ENCODE results near the gene PANK4. TPM values are rescaled to one million over a fixed set of nuclear protein-coding genes. Genes with fewer than 3 reads are reported as not detected.

PANK4 gene
- total RNA-seq, 1 donor from 2014 or later, result 26.3 TPM

DNA sequence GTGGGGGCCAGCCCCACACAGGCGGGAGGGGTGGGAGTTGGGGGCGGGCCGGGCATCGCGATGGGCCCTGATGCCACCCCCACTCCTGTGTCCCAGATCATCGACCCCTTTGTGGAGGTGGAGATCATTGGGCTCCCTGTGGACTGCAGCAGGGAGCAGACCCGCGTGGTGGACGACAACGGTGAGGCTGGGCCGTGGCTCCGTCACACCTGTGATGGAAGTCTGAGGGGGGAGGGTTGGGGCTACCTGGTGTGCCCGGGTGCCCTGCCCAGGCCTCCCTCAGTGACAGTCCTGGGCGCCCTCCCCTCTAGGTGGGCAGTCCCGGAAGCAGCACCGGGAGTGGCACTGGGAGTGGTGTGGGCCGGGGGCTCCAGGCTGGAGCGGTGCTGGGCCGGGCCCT lies 27.7 kb downstream of the PANK4 start:
- TF ChIP-seq EZH2 (IDR thresholded peaks at IDR 0.05; ENCODE audit: insufficient read depth, low read length), result no peak
- TF ChIP-seq CTCF (IDR thresholded peaks at IDR 0.05; ENCODE audit: insufficient read depth, low read depth, low read length), result no peak
- H3K4me3 ChIP-seq (ENCODE audit: insufficient read depth, low read depth, low read length), result no peak overlapping the region
- no peak overlapping the region for H3K4me2 ChIP-seq (ENCODE audit: low read length)
- no peaks in the 10 kb centered on the region for H3K9me3 ChIP-seq (ENCODE audit: insufficient read depth, low read depth, low read length)
- H3K79me2 ChIP-seq (ENCODE audit: insufficient read depth, low read length), result no peaks in the 10 kb centered on the region
- no peak overlapping the region for H2AFZ ChIP-seq (ENCODE audit: low read depth, low read length)
- H3K4me1 ChIP-seq (ENCODE audit: insufficient read depth, low read length), result no peaks in the 10 kb centered on the region
- Mint-ChIP-seq H3K4me3 (ENCODE audit: unreplicated experiment) (no peak overlapping the region), H3K27me3 (ENCODE audit: low read depth, unreplicated experiment) (peaks cover 5% of the 10 kb centered on the region), H3K36me3 (ENCODE audit: low read depth, unreplicated experiment) (no peaks in the 10 kb centered on the region), H3K27ac (ENCODE audit: unreplicated experiment) (no peak overlapping the region), H3K4me1 (ENCODE audit: low read depth, unreplicated experiment) (no peaks in the 10 kb centered on the region), H3K9me3 (ENCODE audit: unreplicated experiment) (no peaks in the 10 kb centered on the region)
- no peak overlapping the region for H3K9ac ChIP-seq (ENCODE audit: low read length)
- H3K27ac ChIP-seq (ENCODE audit: low read depth, low read length), result no peak overlapping the region
- DNase-seq (ENCODE audit: low read depth) (no peak), FAIRE-seq (no peak)
- no peaks in the 10 kb centered on the region for H3K27me3 ChIP-seq (ENCODE audit: insufficient read depth, low read length)
- H4K20me1 ChIP-seq (ENCODE audit: insufficient read depth, low read length), result no peaks in the 10 kb centered on the region
- no peaks in the 10 kb centered on the region for H3K36me3 ChIP-seq (ENCODE audit: insufficient read depth, low read length)

- Mint-ChIP-seq H3K27ac (ENCODE audit: unreplicated experiment) (no peak overlapping the region), H3K36me3 (ENCODE audit: low read depth, unreplicated experiment) (no peaks in the 10 kb centered on the region), H3K4me1 (ENCODE audit: low read depth, unreplicated experiment) (no peaks in the 10 kb centered on the region), H3K27me3 (ENCODE audit: low read depth, unreplicated experiment) (peaks cover 5% of the 10 kb centered on the region), H3K9me3 (ENCODE audit: unreplicated experiment) (no peaks in the 10 kb centered on the region), H3K4me3 (ENCODE audit: unreplicated experiment) (no peak overlapping the region)
- H3K36me3 ChIP-seq (ENCODE audit: insufficient read depth, low read length), result no peaks in the 10 kb centered on the region
- no peak overlapping the region for H2AFZ ChIP-seq (ENCODE audit: low read depth, low read length)
- H3K4me3 ChIP-seq (ENCODE audit: insufficient read depth, low read depth, low read length), result no peak overlapping the region
- no peaks in the 10 kb centered on the region for H4K20me1 ChIP-seq (ENCODE audit: insufficient read depth, low read length)
- H3K4me2 ChIP-seq (ENCODE audit: low read length), result no peak overlapping the region
- no peak overlapping the region for H3K9ac ChIP-seq (ENCODE audit: low read length)
- no peaks in the 10 kb centered on the region for H3K9me3 ChIP-seq (ENCODE audit: insufficient read depth, low read depth, low read length)
- FAIRE-seq (no peak), DNase-seq (ENCODE audit: low read depth) (no peak)
- H3K79me2 ChIP-seq (ENCODE audit: insufficient read depth, low read length), result no peaks in the 10 kb centered on the region
- no peak for TF ChIP-seq CTCF (IDR thresholded peaks at IDR 0.05; ENCODE audit: insufficient read depth, low read depth, low read length)
- no peak for TF ChIP-seq EZH2 (IDR thresholded peaks at IDR 0.05; ENCODE audit: insufficient read depth, low read length)
- H3K27me3 ChIP-seq (ENCODE audit: insufficient read depth, low read length), result no peaks in the 10 kb centered on the region
- H3K4me1 ChIP-seq (ENCODE audit: insufficient read depth, low read length), result no peaks in the 10 kb centered on the region
- H3K27ac ChIP-seq (ENCODE audit: low read depth, low read length), result no peak overlapping the region
Measured at GRCh38 chr1:2497891-2498290, 28.5 kb downstream of the PANK4 start.

GRCh38 chr1:2496746-2497145 lies 29.6 kb downstream of the PANK4 start:
- Histone ChIP-seq H3K4me2 (ENCODE audit: low read length) (no peak overlapping the region), H3K9me3 (ENCODE audit: insufficient read depth, low read depth, low read length) (no peaks in the 10 kb centered on the region), H3K79me2 (ENCODE audit: insufficient read depth, low read length) (no peaks in the 10 kb centered on the region), H3K27me3 (ENCODE audit: insufficient read depth, low read length) (no peaks in the 10 kb centered on the region), H3K27ac (ENCODE audit: low read depth, low read length) (no peak overlapping the region), H3K4me1 (ENCODE audit: insufficient read depth, low read length) (no peaks in the 10 kb centered on the region), H4K20me1 (ENCODE audit: insufficient read depth, low read length) (no peaks in the 10 kb centered on the region), H3K9ac (ENCODE audit: low read length) (no peak overlapping the region), H3K36me3 (ENCODE audit: insufficient read depth, low read length) (no peaks in the 10 kb centered on the region), H3K4me3 (ENCODE audit: insufficient read depth, low read depth, low read length) (no peak overlapping the region), H2AFZ (ENCODE audit: low read depth, low read length) (no peak overlapping the region)
- Mint-ChIP-seq H3K4me1 (ENCODE audit: low read depth, unreplicated experiment) (no peaks in the 10 kb centered on the region), H3K27ac (ENCODE audit: unreplicated experiment) (no peak overlapping the region), H3K4me3 (ENCODE audit: unreplicated experiment) (no peak overlapping the region), H3K36me3 (ENCODE audit: low read depth, unreplicated experiment) (no peaks in the 10 kb centered on the region), H3K9me3 (ENCODE audit: unreplicated experiment) (no peaks in the 10 kb centered on the region), H3K27me3 (ENCODE audit: low read depth, unreplicated experiment) (peaks cover 5% of the 10 kb centered on the region)
- TF ChIP-seq CTCF (IDR thresholded peaks at IDR 0.05; ENCODE audit: insufficient read depth, low read depth, low read length) (no peak), EZH2 (IDR thresholded peaks at IDR 0.05; ENCODE audit: insufficient read depth, low read length) (no peak)
- FAIRE-seq, result no peak
- no peak for DNase-seq (ENCODE audit: low read depth)
